Measurements from ENCODE around the gene ABCB8. TPM values are rescaled to one million over a fixed set of nuclear protein-coding genes. Genes with fewer than 3 reads are reported as not detected.

Gene ABCB8
- total and polyA plus RNA-seq, 9 of the 15 experiments (the other 6 are each of a cell fraction or from before 2014, with no cell fraction given), result 7.6 to 106 (median 36.3) TPM

GRCh38 chr7:151038951-151039849, 10.9 kb downstream of the ABCB8 start (continued):
- peak; percentile 88; the same call in 1 of the 2 replicates for TF ChIP-seq PREB (CRISPR knock-in tag; IDR thresholded peaks at IDR 0.05)
- TF ChIP-seq ZNF282 (CRISPR knock-in tag; IDR thresholded peaks at IDR 0.05), result no peak
- peak in 1 of 2 experiments; percentile 6 for TF ChIP-seq E2F6 (IDR thresholded peaks at IDR 0.05; ENCODE audit: borderline replicate concordance in 1 of 2, extremely low read depth in 1 of 2, insufficient read depth in 1 of 2, insufficient read length in 1 of 2, low read depth in 1 of 2, low read length in 1 of 2, poor library complexity in 1 of 2, severe bottlenecking in 1 of 2)
- no peak for TF ChIP-seq SRSF1 (IDR thresholded peaks at IDR 0.05; ENCODE audit: low read depth, low read length)
- no peak for TF ChIP-seq ZNF431 (CRISPR knock-in tag; IDR thresholded peaks at IDR 0.05)
- no peak for TF ChIP-seq XRCC4 (IDR thresholded peaks at IDR 0.05; ENCODE audit: extremely low read depth, insufficient read depth, insufficient read length)
- TF ChIP-seq ILK (tag; IDR thresholded peaks at IDR 0.05; ENCODE audit: borderline replicate concordance, low read depth), result no peak
- TF ChIP-seq BMI1 (IDR thresholded peaks at IDR 0.05; ENCODE audit: low read length), result no peak
- TF ChIP-seq RB1 (IDR thresholded peaks at IDR 0.05; ENCODE audit: low read depth), result 0 out of 2 replicates have a peak, but pooled peaks have one; percentile 30
- no peak for TF ChIP-seq KDM2B (CRISPR knock-in tag; IDR thresholded peaks at IDR 0.05)
- TF ChIP-seq TEAD1 (CRISPR knock-in tag; IDR thresholded peaks at IDR 0.05), result peak in 1 of 2 experiments; percentile 67; a peak in 2 of 4 replicates
- TF ChIP-seq ATF6 (CRISPR knock-in tag; IDR thresholded peaks at IDR 0.05), result no peak
- TF ChIP-seq TFE3 (CRISPR knock-in tag; IDR thresholded peaks at IDR 0.05), result 0 out of 2 replicates have a peak, but pooled peaks have one; percentile 3
- peak; percentile 62 for TF ChIP-seq SP1 (CRISPR knock-in tag; IDR thresholded peaks at IDR 0.05)
- TF ChIP-seq U2AF2 (optimal IDR thresholded peaks at IDR 0.05; ENCODE audit: low read depth, low read length), result no peak
- no peak for TF ChIP-seq CC2D1A (IDR thresholded peaks at IDR 0.05)
- TF ChIP-seq E2F8 (IDR thresholded peaks at IDR 0.05; ENCODE audit: low read depth, partially characterized antibody), result peak; percentile 28

Measured in K562 (cell line).